ENCODE measurements around the gene SFMBT2. TPM values are rescaled to one million over a fixed set of nuclear protein-coding genes. Genes with fewer than 3 reads are reported as not detected.

Gene SFMBT2
- total RNA-seq, 1 experiment from 2014 or later = 0.02 TPM

- Histone ChIP-seq H3K4me2 (ENCODE audit: low read length) (no peak overlapping the region), H3K9me3 (ENCODE audit: control insufficient read depth in 1 of 2, insufficient read depth in 1 of 2, low read depth in 1 of 2, low read length in 2 of 2) (no peaks in the 10 kb centered on the region; a peak in 1 of 4 replicates), H3K9me2 (ENCODE audit: insufficient read depth) (no peaks in the 10 kb centered on the region), H3K79me2 (ENCODE audit: insufficient read depth, low read length) (no peaks in the 10 kb centered on the region), H3K36me3 (ENCODE audit: control insufficient read depth in 1 of 2, insufficient read depth in 2 of 2, low read length in 2 of 2) (no peaks in the 10 kb centered on the region), H3K4me1 (ENCODE audit: control insufficient read depth in 1 of 2, insufficient read depth in 2 of 2, low read length in 2 of 2) (no peaks in the 10 kb centered on the region), H3K27ac (ENCODE audit: low read depth, low read length) (no peak overlapping the region), H2AFZ (ENCODE audit: low read depth, low read length, poor library complexity, severe bottlenecking) (no peak overlapping the region), H3K27me3 (ENCODE audit: insufficient read depth, low read length) (no peaks in the 10 kb centered on the region), H4K20me1 (ENCODE audit: insufficient read depth) (no peaks in the 10 kb centered on the region), H3K9ac (ENCODE audit: low read length) (no peak overlapping the region), H3K4me3 (replicated peaks in 1 of 2; ENCODE audit: low read depth in 1 of 2, low read length in 2 of 2) (no peak overlapping the region)
- ATAC-seq (no peak), DNase-seq (ENCODE audit: low read depth, low spot score) (no peak)
- TF ChIP-seq TCF7L2 (IDR thresholded peaks at IDR 0.05; ENCODE audit: borderline replicate concordance, extremely low read depth, insufficient read depth, insufficient read length) = no peak
- no peak for TF ChIP-seq POLR2AphosphoS5 (IDR thresholded peaks at IDR 0.05; ENCODE audit: low read depth, low read length)
- no peak for TF ChIP-seq EZH2 (IDR thresholded peaks at IDR 0.05)
- TF ChIP-seq SP1 (IDR thresholded peaks at IDR 0.05; ENCODE audit: low read depth) = no peak
- no peak for TF ChIP-seq JUND (IDR thresholded peaks at IDR 0.05)
- TF ChIP-seq SRF (IDR thresholded peaks at IDR 0.05; ENCODE audit: low read depth) = no peak
- TF ChIP-seq ZNF274 (IDR thresholded peaks at IDR 0.05; ENCODE audit: low read depth, low read length) = no peak
- no peak for TF ChIP-seq SIN3A (IDR thresholded peaks at IDR 0.05; ENCODE audit: low read depth)
- no peak for TF ChIP-seq CTCF (IDR thresholded peaks at IDR 0.05 in 2 of 3, conservative IDR thresholded peaks at IDR 0.05 in 1 of 3; ENCODE audit: borderline replicate concordance in 1 of 3, insufficient read depth in 1 of 3, low read depth in 2 of 3, low read length in 2 of 3)
- TF ChIP-seq YY1 (IDR thresholded peaks at IDR 0.05; ENCODE audit: extremely low read depth, insufficient replicate concordance, low read depth, low read length) = no peak
- ChIA-PET RAD21 (ENCODE audit: low non-redundant PET in 1 of 2, low total read pairs in 2 of 2, uncharacterized antibody in 2 of 2, unreplicated experiment in 2 of 2) (no interaction called here), POLR2A (no interaction called here), CTCF (no interaction called here)
- no TSS peak for BruUV-seq (replicated peaks)
- intact Hi-C loops (cut with micrococcal nuclease) = no loop called here
Observed at GRCh38 chr10:7343040-7343439, 67.8 kb downstream of the SFMBT2 start.

Measured in HCT116 (cell line).